NCI-H460 (cell line): ENCODE data around the gene NANOGP8. TPM values are rescaled to one million over a fixed set of nuclear protein-coding genes. Genes with fewer than 3 reads are reported as not detected.

Experiments used
- DNase-seq: peaks from one replicate; pipeline ENCODE4 v3.0.0-alpha.2; 2016; ENCODE audit warnings: low read depth; ENCODE audit errors: extremely low read depth
- total RNA-seq: library from RNA; depleted of rRNA; stranded (reverse); fragments of >200 nt; shearing (Covaris generic); gene quantifications from 2 replicates; pipeline ENCODE4 v1.2.3, GENCODE V29; 2014; rRNA removed

The NANOGP8 gene
- total RNA-seq, 1 experiment from 2014 or later: not detected

GRCh38 chr15:35061825-35062737, 23.0 kb downstream of the NANOGP8 start:
- DNase-seq: no peak

GRCh38 chr15:35061161-35061824, 23.8 kb downstream of the NANOGP8 start:
- no peak for DNase-seq

- DNase-seq: no peak
Measured at GRCh38 chr15:35060591-35060990, 24.5 kb downstream of the NANOGP8 start.

GRCh38 chr15:35058534-35059054, 26.5 kb downstream of the NANOGP8 start:
- no peak for DNase-seq

- DNase-seq: no peak
Measured at GRCh38 chr15:35055416-35056105, 29.5 kb downstream of the NANOGP8 start.

GRCh38 chr15:35054380-35054779, 30.7 kb downstream of the NANOGP8 start:
- DNase-seq: no peak

GRCh38 chr15:35047996-35048395, 37.1 kb downstream of the NANOGP8 start:
- no peak for DNase-seq

- no peak for DNase-seq
Measured at GRCh38 chr15:35047528-35047927, 37.6 kb downstream of the NANOGP8 start.

GRCh38 chr15:35043373-35044095, 41.6 kb downstream of the NANOGP8 start:
- DNase-seq: no peak

GRCh38 chr15:35040339-35041255, 44.5 kb downstream of the NANOGP8 start:
- DNase-seq: no peak

- DNase-seq: no peak
Measured at GRCh38 chr15:35038626-35039451, 46.3 kb downstream of the NANOGP8 start.

Other genes with a start within 250 kb of the NANOGP8 start
- gene AQR, start 115.6 kb downstream of the NANOGP8 start, total RNA-seq: 29.9 and 36.8 TPM in 2 replicates
- gene ZNF770, start 97.0 kb downstream of the NANOGP8 start, total RNA-seq: 35.8 and 45.4 TPM in 2 replicates